ENCODE measurements around the gene PRF1.

Gene PRF1

DNA sequence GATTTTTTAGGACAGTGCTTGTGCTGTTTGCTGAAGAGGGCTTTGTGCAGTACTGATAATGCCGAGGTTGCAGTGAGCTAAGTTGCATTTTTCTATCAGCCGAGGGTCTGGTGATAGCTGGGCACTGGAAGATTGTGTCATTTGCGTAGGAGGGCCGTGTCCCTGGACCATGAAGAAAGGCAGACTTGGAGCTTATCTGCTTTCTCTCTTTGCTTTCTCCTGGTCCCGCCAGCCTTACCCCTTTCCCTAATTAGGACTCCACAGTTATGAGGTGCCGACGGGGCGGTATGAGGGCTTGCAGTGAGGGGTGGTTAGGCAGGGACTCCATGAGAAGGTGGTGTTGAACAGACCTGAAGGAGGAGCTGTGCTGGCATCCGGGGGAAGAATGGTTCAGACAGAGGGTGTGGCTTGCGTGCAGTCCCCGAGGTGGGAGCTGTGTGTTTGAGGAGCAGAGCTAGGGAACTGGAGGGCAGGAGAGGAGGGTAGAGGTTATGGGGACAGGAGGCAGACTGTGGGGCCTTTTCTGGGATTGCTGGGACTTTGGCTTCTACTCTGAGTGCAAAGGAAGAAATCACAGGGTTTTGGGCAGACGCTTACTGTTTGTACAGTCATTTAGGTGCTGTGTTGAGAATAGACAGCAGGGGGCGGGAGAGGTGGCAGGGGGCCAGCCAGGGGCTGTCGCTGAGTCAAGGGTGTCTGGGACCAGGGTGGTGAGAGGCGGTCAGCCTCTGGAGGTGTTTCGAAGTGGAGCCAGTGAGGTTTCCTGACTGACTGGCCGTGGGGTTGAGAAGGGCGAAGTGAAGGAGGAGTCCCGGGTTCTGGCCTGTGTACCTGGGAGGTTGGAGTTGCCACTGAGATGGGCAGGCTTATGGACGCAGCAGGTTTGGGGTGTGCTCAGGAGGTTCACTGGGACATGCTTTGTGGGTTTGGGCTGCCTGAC lies 43.4 kb downstream of the PRF1 start:
- DNase-seq, result peak; percentile 41

DNA sequence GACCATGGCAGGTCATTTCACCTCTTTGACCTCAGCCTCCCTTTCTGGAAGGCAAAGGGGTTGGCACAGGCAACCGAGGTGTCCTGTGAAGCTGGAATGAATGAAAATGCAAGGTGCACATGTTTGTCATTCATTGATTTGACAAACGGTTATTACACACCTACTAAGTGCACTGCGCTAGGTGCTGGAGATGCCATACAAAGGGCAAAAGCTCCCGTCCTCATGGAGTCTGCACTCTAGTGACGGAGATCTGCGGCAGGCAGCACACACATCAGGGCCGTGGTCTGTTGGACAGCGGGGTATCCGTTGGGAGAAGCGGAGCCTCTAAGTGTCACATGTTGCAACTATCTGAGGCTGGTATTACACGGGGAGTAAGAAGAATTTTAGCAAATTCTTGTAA lies 44.2 kb downstream of the PRF1 start:
- DNase-seq, result no peak

DNA sequence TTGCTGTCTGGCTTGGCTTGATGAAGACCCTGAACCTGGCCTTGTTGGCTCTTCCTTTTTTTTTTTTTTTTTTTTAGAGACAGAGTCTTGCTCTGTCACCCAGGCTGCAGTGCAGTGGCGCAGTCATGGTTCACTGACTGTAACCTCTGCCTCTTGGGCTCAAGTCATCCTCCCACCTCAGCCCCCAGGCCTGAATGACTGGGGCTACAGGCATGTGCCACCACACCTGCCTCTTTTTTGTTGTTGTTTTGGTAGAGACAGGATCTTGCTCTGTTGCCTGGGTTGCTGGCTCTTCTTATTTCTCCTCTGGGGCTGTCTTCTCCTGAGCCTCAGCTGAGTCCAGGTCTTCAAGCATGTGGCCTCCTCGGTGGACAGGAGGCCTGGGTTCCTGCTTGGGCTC lies 44.7 kb downstream of the PRF1 start:
- no peak for DNase-seq

- DNase-seq, result no peak
Observed at GRCh38 chr10:70557086-70557845, 45.3 kb downstream of the PRF1 start.

DNA sequence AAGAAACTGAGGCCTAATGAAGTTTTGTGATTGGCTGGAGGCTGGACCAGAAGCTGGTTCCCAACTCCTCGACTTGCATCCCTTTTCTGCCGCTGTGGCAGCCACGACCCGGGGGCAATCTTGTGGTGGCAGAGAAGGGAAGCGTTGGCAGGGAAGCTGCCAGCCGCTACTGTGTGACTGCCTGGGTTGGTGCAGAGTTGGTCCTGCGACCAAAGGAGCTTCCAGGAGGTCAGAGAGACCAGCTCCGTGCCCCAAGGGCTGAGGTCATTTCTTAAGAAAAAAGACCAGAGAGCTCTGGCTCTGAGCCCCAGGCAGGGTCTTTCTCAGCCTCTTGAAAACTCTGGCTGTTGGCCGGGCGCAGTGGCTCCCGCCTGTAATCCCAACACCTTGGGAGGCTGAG lies 47.2 kb downstream of the PRF1 start:
- no peak for DNase-seq

DNA sequence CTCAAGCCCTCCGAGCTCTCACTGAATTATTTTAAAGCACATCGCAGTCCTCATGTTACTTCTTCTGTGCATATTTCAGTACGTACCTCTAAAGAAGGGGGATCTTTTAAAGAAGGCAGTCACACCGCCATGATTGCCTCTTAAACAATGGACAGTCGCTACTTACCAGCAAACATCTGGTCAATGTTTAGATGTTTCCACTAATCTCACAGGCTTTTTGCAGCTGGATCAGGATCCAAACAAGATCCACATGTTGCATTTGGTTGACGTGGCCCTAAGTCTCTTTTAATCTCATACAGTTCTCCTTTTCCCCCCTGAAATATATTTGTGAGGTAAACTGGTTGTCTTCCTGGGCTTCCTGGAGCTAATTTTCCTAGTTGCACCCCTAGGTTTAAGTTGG lies 50.0 kb downstream of the PRF1 start:
- DNase-seq, result no peak

GRCh38 chr10:70551971-70552422 lies 50.5 kb downstream of the PRF1 start:
- DNase-seq, result peak; percentile 95

- peak; percentile 30 for DNase-seq
Observed at GRCh38 chr10:70551466-70551865, 51.1 kb downstream of the PRF1 start.

DNA sequence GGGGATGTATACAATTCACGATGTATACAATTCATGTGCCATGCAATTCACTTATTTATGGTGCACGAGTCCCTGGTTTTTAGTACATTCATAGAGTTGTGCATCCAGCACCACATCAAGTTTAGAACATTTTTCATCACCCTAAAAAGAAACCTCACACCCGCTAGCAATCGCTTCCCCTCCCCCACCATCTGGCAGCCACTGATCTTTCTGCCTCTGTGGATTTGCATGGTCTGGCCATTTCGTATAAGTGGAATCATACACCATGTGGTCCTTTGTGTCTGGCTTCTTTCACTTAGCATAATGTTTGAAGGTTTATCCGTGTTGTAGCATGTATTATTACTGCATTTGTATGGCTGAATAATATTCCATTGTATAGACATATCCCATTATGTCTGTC lies 52.1 kb downstream of the PRF1 start:
- DNase-seq, result no peak

DNA sequence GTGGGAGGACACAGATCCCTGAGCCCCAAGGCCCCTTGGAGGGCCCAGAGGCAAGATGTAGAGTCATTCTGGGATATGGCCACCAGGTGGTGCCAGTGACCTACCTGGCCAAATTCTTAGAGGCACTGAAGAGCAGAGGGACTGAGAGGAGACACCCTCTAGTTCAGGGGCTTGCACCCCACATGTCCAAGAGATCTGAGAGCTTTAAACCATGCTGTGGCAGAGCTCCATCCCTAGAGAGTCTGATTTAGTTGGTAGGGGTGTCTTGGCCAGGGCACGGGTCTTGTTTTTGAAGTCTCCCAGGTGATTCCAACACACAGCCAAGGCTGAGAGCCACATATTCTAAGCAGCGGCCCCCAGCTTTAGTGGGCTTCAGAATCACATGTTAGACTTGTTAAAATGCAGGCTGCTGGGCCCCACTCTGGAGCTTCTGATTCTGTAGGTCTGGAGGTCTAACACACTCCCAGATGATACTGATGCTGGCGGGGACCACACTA lies 52.5 kb downstream of the PRF1 start:
- DNase-seq, result peak; percentile 64

DNA sequence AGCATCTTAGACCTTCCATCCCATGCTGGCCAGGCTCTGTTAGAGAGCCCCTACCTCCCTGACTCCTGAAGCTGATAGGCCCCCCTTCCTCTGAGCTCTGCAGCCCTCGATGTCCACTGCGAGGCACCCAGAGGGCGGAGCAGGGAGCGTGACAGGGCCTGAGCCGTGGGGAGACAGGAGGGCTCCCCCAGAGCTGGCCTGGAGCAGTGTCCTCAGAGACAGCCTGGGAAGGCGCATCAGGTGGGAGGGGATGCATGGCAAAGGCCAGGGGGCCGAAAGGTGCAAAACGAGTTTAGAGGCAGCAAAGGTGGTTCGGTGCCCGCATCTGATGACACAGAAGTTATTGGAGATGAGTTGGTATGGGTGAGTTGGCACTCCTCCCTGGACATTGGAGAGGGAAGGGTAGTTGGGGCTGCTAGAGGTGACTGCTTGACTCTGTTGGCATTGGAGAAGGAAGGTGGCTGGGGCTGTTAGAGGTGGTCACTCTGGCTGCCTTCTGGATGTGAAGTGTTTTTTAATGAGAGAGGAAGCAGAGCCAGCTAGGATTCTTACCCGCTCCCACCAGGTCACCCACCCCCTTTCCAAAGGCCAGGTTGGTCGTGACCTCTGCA lies 53.1 kb downstream of the PRF1 start:
- DNase-seq, result no peak

Data from fibroblast of upper back skin (primary cell).